PC-3 (cell line): Measurements from ENCODE around the gene MYH2.

Experiments used
- CTCF ChIP-seq: fragments of 300-600 bp; sonication (generic); conservative IDR thresholded peaks from 2 replicates; pipeline ENCODE4 v1.5.1; 2017; ENCODE audit warnings: antibody characterized with exemption, low read depth, mild to moderate bottlenecking, low read length
- EZH2 ChIP-seq: fragments of 300-600 bp; sonication (generic); IDR thresholded peaks from one replicate; pipeline ENCODE4 v1.6.1; 2017; ENCODE audit warnings: antibody characterized with exemption, mild to moderate bottlenecking, low read length; ENCODE audit not compliant: unreplicated experiment
- EZH2phosphoT487 ChIP-seq: fragments of 300-600 bp; sonication (generic); IDR thresholded peaks from 2 replicates; pipeline ENCODE4 v1.6.1; 2018; ENCODE audit warnings: mild to moderate bottlenecking, antibody characterized with exemption, low read length, borderline replicate concordance

GRCh38 chr17:10585529-10585928 is 36.1 kb upstream of the MYH2 start:
- TF ChIP-seq CTCF (no peak), EZH2 (no peak), EZH2phosphoT487 (no peak)
